PC-9 (cell line): ENCODE data around the gene PDK4.

ENCODE experiments used
- CTCF ChIP-seq: fragments of 200-600 bp; sonication (generic); conservative IDR thresholded peaks from 2 replicates; pipeline ENCODE4 v1.6.1; 2017; ENCODE audit warnings: mixed run types, antibody characterized with exemption, mild to moderate bottlenecking, moderate library complexity
- EZH2 ChIP-seq: fragments of 200-600 bp; sonication (generic); IDR thresholded peaks from 2 replicates; pipeline ENCODE4 v1.8.0; 2017; ENCODE audit warnings: antibody characterized with exemption, low read depth

- TF ChIP-seq CTCF (no peak), EZH2 (no peak)
These were observed 50.6 kb downstream of the PDK4 start for GRCh38 chr7:95545673-95546072.
